Mucosa of stomach (tissue), 1 donor: Measurements from ENCODE around the gene SIK3.

Source experiments
- H3K27me3 ChIP-seq: one replicate; pipeline ENCODE4 v1.7.0; 2013; ENCODE audit warnings: mild to moderate bottlenecking, low read length; ENCODE audit not compliant: control insufficient read depth, insufficient read depth
- H3K36me3 ChIP-seq: one replicate; pipeline ENCODE4 v1.7.0; 2013; ENCODE audit warnings: low read length; ENCODE audit not compliant: control insufficient read depth, insufficient read depth
- H3K4me1 ChIP-seq: one replicate; pipeline ENCODE4 v1.7.0; 2013; ENCODE audit warnings: mild to moderate bottlenecking, low read length; ENCODE audit not compliant: control insufficient read depth, insufficient read depth
- H3K4me3 ChIP-seq: one replicate; pipeline ENCODE4 v1.7.0; 2013; ENCODE audit warnings: low read length
- H3K9ac ChIP-seq: one replicate; pipeline ENCODE4 v1.7.0; 2013; ENCODE audit warnings: mild to moderate bottlenecking, low read length, moderate library complexity
- H3K9me3 ChIP-seq: one replicate; pipeline ENCODE4 v1.7.0; 2013; ENCODE audit warnings: mild to moderate bottlenecking, low read length, moderate library complexity; ENCODE audit not compliant: control insufficient read depth
- donor health status: Pancreatic carcinoma.

Gene SIK3

GRCh38 chr11:116831790-116832349, 266.4 kb downstream of the SIK3 start:
- Histone ChIP-seq H3K27me3 (no peaks in the 10 kb centered on the region), H3K4me1 (peaks cover 44% of the 10 kb centered on the region), H3K36me3 (no peaks in the 10 kb centered on the region), H3K9ac (peak overlapping the region; percentile 12), H3K9me3 (no peaks in the 10 kb centered on the region), H3K4me3 (no peak overlapping the region)

GRCh38 chr11:116830184-116830912, 267.9 kb downstream of the SIK3 start:
- H3K4me1 ChIP-seq = peaks cover 31% of the 10 kb centered on the region
- no peak overlapping the region for H3K9ac ChIP-seq
- H3K4me3 ChIP-seq = no peak overlapping the region
- no peaks in the 10 kb centered on the region for H3K36me3 ChIP-seq
- H3K9me3 ChIP-seq = no peaks in the 10 kb centered on the region
- no peaks in the 10 kb centered on the region for H3K27me3 ChIP-seq

DNA sequence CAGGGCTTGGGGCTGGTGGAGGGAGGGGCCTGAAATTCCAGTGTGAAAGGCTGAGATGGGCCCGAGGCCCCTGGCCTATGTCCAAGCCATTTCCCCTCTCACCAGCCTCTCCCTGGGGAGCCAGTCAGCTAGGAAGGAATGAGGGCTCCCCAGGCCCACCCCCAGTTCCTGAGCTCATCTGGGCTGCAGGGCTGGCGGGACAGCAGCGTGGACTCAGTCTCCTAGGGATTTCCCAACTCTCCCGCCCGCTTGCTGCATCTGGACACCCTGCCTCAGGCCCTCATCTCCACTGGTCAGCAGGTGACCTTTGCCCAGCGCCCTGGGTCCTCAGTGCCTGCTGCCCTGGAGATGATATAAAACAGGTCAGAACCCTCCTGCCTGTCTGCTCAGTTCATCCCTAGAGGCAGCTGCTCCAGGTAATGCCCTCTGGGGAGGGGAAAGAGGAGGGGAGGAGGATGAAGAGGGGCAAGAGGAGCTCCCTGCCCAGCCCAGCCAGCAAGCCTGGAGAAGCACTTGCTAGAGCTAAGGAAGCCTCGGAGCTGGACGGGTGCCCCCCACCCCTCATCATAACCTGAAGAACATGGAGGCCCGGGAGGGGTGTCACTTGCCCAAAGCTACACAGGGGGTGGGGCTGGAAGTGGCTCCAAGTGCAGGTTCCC, 268.6 kb downstream of the SIK3 start, which contains the start of gene APOC3:
APOC3 (plus strand) TSS at position 383 of the 659 bp plus-strand sequence. CDS start 676 bp downstream, outside the sequence.
- H3K27me3 ChIP-seq = no peaks in the 10 kb centered on the region
- H3K9me3 ChIP-seq = no peaks in the 10 kb centered on the region
- no peaks in the 10 kb centered on the region for H3K36me3 ChIP-seq
- H3K4me3 ChIP-seq = no peak within 1 kb of the TSS
- H3K4me1 ChIP-seq = peaks cover 26% of the 10 kb centered on the region
- H3K9ac ChIP-seq = no peak within 1 kb of the TSS

GRCh38 chr11:116828632-116829524, 269.4 kb downstream of the SIK3 start:
- H3K4me3 ChIP-seq = no peak overlapping the region
- H3K9ac ChIP-seq = no peak overlapping the region
- H3K36me3 ChIP-seq = no peaks in the 10 kb centered on the region
- H3K27me3 ChIP-seq = no peaks in the 10 kb centered on the region
- H3K4me1 ChIP-seq = peaks cover 26% of the 10 kb centered on the region
- no peaks in the 10 kb centered on the region for H3K9me3 ChIP-seq

DNA sequence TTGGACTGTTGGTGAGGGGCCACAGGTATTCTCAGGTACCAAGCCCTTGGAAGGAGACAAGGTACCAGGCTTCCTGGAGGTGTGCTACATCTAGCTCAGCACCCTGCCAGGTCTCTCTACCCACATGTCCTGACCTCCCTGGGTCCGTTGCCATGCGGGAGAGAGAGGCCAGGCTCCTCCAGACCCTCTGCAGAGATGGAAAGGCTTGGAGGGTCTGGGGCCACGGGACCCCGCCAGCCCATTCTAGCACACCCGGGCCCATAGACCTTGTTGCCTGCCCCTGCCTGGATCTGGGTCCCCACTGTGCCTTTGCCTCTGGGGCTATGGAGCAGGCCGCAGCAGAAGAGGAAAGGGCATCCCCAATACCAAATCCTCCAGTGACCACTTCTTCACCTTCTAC, 270.8 kb downstream of the SIK3 start:
- Histone ChIP-seq H3K9me3 (no peaks in the 10 kb centered on the region), H3K4me1 (peaks cover 20% of the 10 kb centered on the region), H3K4me3 (no peak overlapping the region), H3K27me3 (no peaks in the 10 kb centered on the region), H3K36me3 (no peaks in the 10 kb centered on the region), H3K9ac (no peak overlapping the region)

DNA sequence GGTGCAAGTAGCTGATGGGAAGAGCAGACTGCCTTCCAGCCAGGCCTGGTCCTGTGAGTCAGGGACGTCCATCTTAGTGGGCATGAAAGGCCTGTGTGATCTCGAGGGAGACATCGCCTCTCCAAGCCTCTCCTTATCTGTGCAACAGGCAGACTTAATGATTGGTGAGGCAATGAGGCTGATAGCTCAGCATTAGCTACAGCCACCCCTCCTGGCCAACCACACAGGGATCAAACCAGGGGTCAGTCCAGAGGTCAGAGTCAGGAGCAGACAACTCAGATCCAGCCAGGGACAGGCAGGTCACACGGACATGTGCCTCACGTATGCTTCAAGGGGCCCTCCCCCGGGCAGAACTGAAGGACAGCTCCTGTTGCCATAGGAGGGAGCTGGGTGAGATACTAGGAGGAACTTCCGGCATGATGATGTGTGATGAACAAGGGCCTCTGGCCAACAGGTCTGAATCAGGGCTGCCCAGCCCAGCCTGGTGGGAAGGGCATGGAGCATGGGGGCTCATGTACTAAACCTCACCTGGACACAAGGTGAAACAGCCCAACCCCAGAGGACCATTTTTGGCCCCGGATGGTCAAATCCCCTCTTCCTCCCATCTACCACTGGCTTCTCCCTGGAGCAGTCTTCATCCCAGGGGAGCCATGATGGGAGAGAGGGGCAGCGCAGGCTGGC, 271.3 kb downstream of the SIK3 start:
- Histone ChIP-seq H3K4me3 (no peak overlapping the region), H3K4me1 (peaks cover 14% of the 10 kb centered on the region), H3K9me3 (no peaks in the 10 kb centered on the region), H3K9ac (no peak overlapping the region), H3K27me3 (no peaks in the 10 kb centered on the region), H3K36me3 (no peaks in the 10 kb centered on the region)

GRCh38 chr11:116825854-116826750, 272.1 kb downstream of the SIK3 start:
- Histone ChIP-seq H3K9ac (no peak overlapping the region), H3K9me3 (no peaks in the 10 kb centered on the region), H3K4me3 (no peak overlapping the region), H3K36me3 (no peaks in the 10 kb centered on the region), H3K4me1 (peaks cover 8% of the 10 kb centered on the region), H3K27me3 (no peaks in the 10 kb centered on the region)

DNA sequence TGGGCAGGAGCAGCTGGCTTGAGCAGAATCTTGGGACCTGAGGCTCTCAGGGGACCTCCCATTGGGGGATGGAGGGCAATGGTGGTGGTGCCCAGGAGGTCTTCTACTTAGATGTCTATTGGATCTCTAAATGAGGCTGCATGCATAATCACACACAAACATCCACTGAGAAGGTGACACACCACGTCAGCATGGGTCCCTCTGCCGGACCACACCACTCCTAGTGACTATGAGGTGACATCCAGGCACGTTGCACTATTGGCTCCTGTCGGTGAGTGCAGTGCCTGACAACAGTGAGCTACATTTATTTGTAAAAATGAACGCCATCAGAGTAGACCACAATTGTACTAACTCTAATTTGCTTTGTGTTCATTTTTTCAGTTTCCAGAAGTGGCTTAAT, 272.8 kb downstream of the SIK3 start:
- Histone ChIP-seq H3K4me3 (no peak overlapping the region), H3K36me3 (no peaks in the 10 kb centered on the region), H3K9ac (no peak overlapping the region), H3K27me3 (no peaks in the 10 kb centered on the region), H3K4me1 (peaks cover 8% of the 10 kb centered on the region), H3K9me3 (no peaks in the 10 kb centered on the region)

GRCh38 chr11:116823031-116823843, 275.0 kb downstream of the SIK3 start, which contains the start of gene APOA4:
Gene APOA4, minus strand, starts transcription at chr11:116823304. Its CDS starts 113 bp downstream, at chr11:116823191.
- no peaks in the 10 kb centered on the region for H3K36me3 ChIP-seq
- no peak within 1 kb of the TSS for H3K9ac ChIP-seq
- no peaks in the 10 kb centered on the region for H3K27me3 ChIP-seq
- H3K9me3 ChIP-seq = no peaks in the 10 kb centered on the region
- H3K4me1 ChIP-seq = no peaks in the 10 kb centered on the region
- H3K4me3 ChIP-seq = no peak within 1 kb of the TSS

DNA sequence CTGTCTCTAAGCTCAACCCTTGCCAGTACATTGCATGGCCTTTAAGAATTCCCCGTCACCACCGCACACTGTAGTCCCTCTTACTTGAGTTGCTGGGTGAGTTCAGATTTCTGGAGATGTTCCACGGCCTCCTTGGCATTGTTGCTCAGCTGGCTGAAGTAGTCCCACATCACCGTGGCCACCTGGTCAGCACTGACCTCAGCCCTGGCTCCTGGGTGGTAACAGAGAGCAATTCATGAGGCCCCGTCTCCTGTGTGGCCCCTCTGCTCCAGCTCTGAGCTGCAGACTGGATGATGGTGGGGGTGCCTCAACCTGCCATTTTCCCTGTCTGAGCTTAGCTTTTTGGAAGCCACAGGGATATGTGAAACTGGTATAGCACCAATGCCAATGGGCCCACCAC, 275.7 kb downstream of the SIK3 start:
- Histone ChIP-seq H3K36me3 (no peaks in the 10 kb centered on the region), H3K4me3 (no peak overlapping the region), H3K4me1 (no peaks in the 10 kb centered on the region), H3K9me3 (no peaks in the 10 kb centered on the region), H3K9ac (no peak overlapping the region), H3K27me3 (no peaks in the 10 kb centered on the region)
